Adipose tissue (tissue), 3 donors: ENCODE data around the gene CLDN22. TPM values are rescaled to one million over a fixed set of nuclear protein-coding genes. Genes with fewer than 3 reads are reported as not detected.

ENCODE experiments used
- H3K27ac ChIP-seq: one replicate; pipeline ENCODE4 v1.5.1; 2013; ENCODE audit warnings: low read depth, low read length
- WGBS, 3 donors: extraction: QIAGEN DNeasy Blood & Tissue Kit; methylation state at CpG; one replicate each; pipeline ENCODE4 v1.1.7; 2013; 5-methylcytosine and 5-hydroxymethylcytosine counted together
- polyA plus RNA-seq, 3 donors: library from polyadenylated mRNA; stranded (reverse); fragments of 200-250 nt; gene quantifications; one replicate each; pipeline ENCODE4 v1.2.3, GENCODE V29; 2013
- donor health status: healthy with polysubstance abuse.
- donor health status: Bipolar disorder and iron deficiency.
- donor health status: healthy.

CLDN22 gene
- polyA plus RNA-seq, 3 donors, result not detected

- 72 to 79% (median 73%) methylated on average over 17 of the region's 17 CpGs for WGBS, 3 donors
Observed at GRCh38 chr4:183348706-183349659, 28.9 kb upstream of the CLDN22 start.

GRCh38 chr4:183348136-183348535 is 28.1 kb upstream of the CLDN22 start:
- 78 to 86% (median 78%) methylated on average over 12 of the region's 12 CpGs for WGBS, 3 donors
- H3K27ac ChIP-seq, result no peak overlapping the region

More at GRCh38 chr4:183348706-183349659, 28.9 kb upstream of the CLDN22 start:
- no peak overlapping the region for H3K27ac ChIP-seq

- no peak overlapping the region for H3K27ac ChIP-seq
- 80 to 84% (median 81%) methylated on average over 4 of the region's 4 CpGs for WGBS, 3 donors
Observed at GRCh38 chr4:183347566-183347965, 27.5 kb upstream of the CLDN22 start.

- 84 to 92% (median 89%) methylated on average over 8 of the region's 8 CpGs for WGBS, 3 donors
- no peak overlapping the region for H3K27ac ChIP-seq
Observed at GRCh38 chr4:183347146-183347545, 27.1 kb upstream of the CLDN22 start.

GRCh38 chr4:183345261-183345660 is 25.2 kb upstream of the CLDN22 start:
- WGBS, 3 donors, result 89 to 90% (median 90%) methylated on average over 4 of the region's 4 CpGs
- H3K27ac ChIP-seq, result no peak overlapping the region

GRCh38 chr4:183344523-183345255 is 24.6 kb upstream of the CLDN22 start:
- WGBS, 3 donors, result 81 to 91% (median 85%) methylated on average over 15 of the region's 15 CpGs
- no peak overlapping the region for H3K27ac ChIP-seq

- H3K27ac ChIP-seq, result no peak overlapping the region
- 93 to 96% (median 93%) methylated on average over 7 of the region's 7 CpGs for WGBS, 3 donors
Observed at GRCh38 chr4:183343730-183344129, 23.7 kb upstream of the CLDN22 start.

GRCh38 chr4:183342541-183343533 is 22.8 kb upstream of the CLDN22 start:
- no peak overlapping the region for H3K27ac ChIP-seq
- WGBS, 3 donors, result 24 to 28% (median 27%) methylated on average over 38 to 40 of the region's 40 CpGs

- no peak overlapping the region for H3K27ac ChIP-seq
- WGBS, 3 donors, result 64 to 77% (median 67%) methylated on average over 7 of the region's 7 CpGs
Observed at GRCh38 chr4:183337833-183338232, 17.8 kb upstream of the CLDN22 start.

GRCh38 chr4:183337349-183337748 is 17.3 kb upstream of the CLDN22 start:
- 81 to 88% (median 85%) methylated on average over 9 of the region's 9 CpGs for WGBS, 3 donors
- no peak overlapping the region for H3K27ac ChIP-seq

- WGBS, 3 donors, result 59 to 67% (median 63%) methylated on average over 3 of the region's 3 CpGs
Observed at GRCh38 chr4:183335369-183335940, 15.4 kb upstream of the CLDN22 start.

GRCh38 chr4:183333983-183334382 is 13.9 kb upstream of the CLDN22 start:
- H3K27ac ChIP-seq, result no peak overlapping the region
- 82 to 90% (median 87%) methylated on average over 6 of the region's 6 CpGs for WGBS, 3 donors

More at GRCh38 chr4:183335369-183335940, 15.4 kb upstream of the CLDN22 start:
- no peak overlapping the region for H3K27ac ChIP-seq

GRCh38 chr4:183333202-183333601 is 13.1 kb upstream of the CLDN22 start:
- no peak overlapping the region for H3K27ac ChIP-seq
- 91 to 95% (median 92%) methylated on average over 9 of the region's 9 CpGs for WGBS, 3 donors

GRCh38 chr4:183332447-183332846 is 12.4 kb upstream of the CLDN22 start:
- no peak overlapping the region for H3K27ac ChIP-seq
- 69 to 83% (median 70%) methylated on average over 11 of the region's 11 CpGs for WGBS, 3 donors

- WGBS, 3 donors, result 93 to 100% (median 94%) methylated on average over 2 of the region's 2 CpGs
- no peak overlapping the region for H3K27ac ChIP-seq
Observed at GRCh38 chr4:183330841-183331240, 10.8 kb upstream of the CLDN22 start.

GRCh38 chr4:183329954-183330742 is 10.1 kb upstream of the CLDN22 start:
- 74 to 77% (median 75%) methylated on average over 10 of the region's 10 CpGs for WGBS, 3 donors

GRCh38 chr4:183329244-183329643 is 9.2 kb upstream of the CLDN22 start:
- H3K27ac ChIP-seq, result no peak overlapping the region
- WGBS, 3 donors, result 86 to 93% (median 89%) methylated on average over 6 of the region's 6 CpGs

More at GRCh38 chr4:183329954-183330742, 10.1 kb upstream of the CLDN22 start:
- H3K27ac ChIP-seq, result no peak overlapping the region
